GM12892 (cell line): ENCODE data around the gene TFEB.

Source experiments
- POLR2A ChIP-seq: IDR thresholded peaks from 2 replicates; pipeline ENCODE4 v1.6.1; 2011; ENCODE audit warnings: low read depth, low read length, control low read depth
- POLR2AphosphoS5 ChIP-seq: IDR thresholded peaks from 2 replicates; pipeline ENCODE4 v1.6.1; 2011; ENCODE audit warnings: low read depth, low read length, control low read depth
- TAF1 ChIP-seq: IDR thresholded peaks from 2 replicates; pipeline ENCODE4 v1.6.1; 2011; ENCODE audit warnings: low read depth, mild to moderate bottlenecking, control low read depth, low read length, borderline replicate concordance

- no peak; the same call in 1 of the 2 replicates for TF ChIP-seq POLR2AphosphoS5
- TF ChIP-seq POLR2A = no peak
- no peak for TF ChIP-seq TAF1
Measured at GRCh38 chr6:41714556-41715273, 20.7 kb downstream of the TFEB start.
